SHP77 treated with DMSO at 0.1 percent for 48 hours (cell line): ENCODE measurements around the gene DENR.

Experiments
- DNase-seq: peaks from one replicate; lab custom pipeline; 2025; lab: John Stamatoyannopoulos, UW

The DENR gene

DNA sequence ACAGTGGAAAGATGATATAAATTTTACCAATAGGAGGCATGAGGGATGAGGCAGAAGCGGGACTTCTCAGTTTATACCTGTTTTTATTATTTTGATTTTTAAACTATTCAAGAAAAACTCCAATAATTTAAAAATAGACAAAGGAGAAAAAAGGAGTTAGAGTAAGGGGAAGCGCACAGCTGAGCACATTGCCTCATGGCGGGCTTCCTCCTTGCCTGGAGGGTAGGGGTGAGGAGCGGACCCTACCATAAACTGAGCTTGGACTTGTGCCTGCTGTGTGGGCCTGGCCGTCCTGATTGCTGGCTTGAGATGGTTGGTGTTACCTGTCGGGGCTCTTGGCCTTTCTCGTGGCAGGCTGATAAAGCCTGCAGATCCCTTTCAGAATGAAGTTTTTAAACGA, 67.5 kb downstream of the DENR start:
- DNase-seq = no peak
